Activated CD4-positive, alpha-beta T cell treated with anti-CD3 and anti-CD28 coated beads, Interleukin-2, amount 10 ng/mL, durations not matched to agents 7 days and 5 days (primary cell): Measurements from ENCODE around the gene FLT3. TPM values are rescaled to one million over a fixed set of nuclear protein-coding genes. Genes with fewer than 3 reads are reported as not detected.

Experiments
- CTCF ChIA-PET: fragments of 350-600 bp; sonication (Branson Sonifier 250); formaldehyde crosslinking; loops from one replicate; lab custom pipeline; 2021; ENCODE audit warnings: antibody characterized with exemption; lab: Charles Lee
- POLR2A ChIA-PET: fragments of 350-600 bp; sonication (Branson Sonifier 250); formaldehyde crosslinking; loops from one replicate; lab custom pipeline; 2021; ENCODE audit warnings: antibody characterized with exemption; lab: Charles Lee
- DNase-seq: peaks from one replicate; pipeline ENCODE4 v3.0.0-alpha.2; 2020
- H3K27ac Mint-ChIP-seq: one replicate; pipeline ENCODE4 v1.8.0; 2021; ENCODE audit warnings: mild to moderate bottlenecking, moderate library complexity, mixed read lengths
- H3K27me3 Mint-ChIP-seq: one replicate; pipeline ENCODE4 v1.8.0; 2021; ENCODE audit warnings: mixed read lengths
- H3K36me3 Mint-ChIP-seq: one replicate; pipeline ENCODE4 v1.8.0; 2021; ENCODE audit warnings: low read depth, mixed read lengths
- H3K4me1 Mint-ChIP-seq: one replicate; pipeline ENCODE4 v1.8.0; 2021; ENCODE audit warnings: mixed read lengths
- H3K4me3 Mint-ChIP-seq: one replicate; pipeline ENCODE4 v1.8.0; 2021; ENCODE audit warnings: mild to moderate bottlenecking, moderate library complexity, mixed read lengths
- H3K9me3 Mint-ChIP-seq: one replicate; pipeline ENCODE4 v1.8.0; 2021; ENCODE audit warnings: mixed read lengths
- total RNA-seq, 2 experiments: library from RNA; stranded (reverse); gene quantifications; one replicate each; pipeline ENCODE4 v1.2.3, GENCODE V29; 2021

The FLT3 gene
- total RNA-seq, 2 experiments from 2014 or later, result not detected

- POLR2A ChIA-PET, result no interaction called here
- Mint-ChIP-seq H3K36me3 (no peaks in the 10 kb centered on the region), H3K4me1 (peaks cover 7% of the 10 kb centered on the region), H3K27ac (no peak overlapping the region), H3K4me3 (no peak overlapping the region), H3K9me3 (no peaks in the 10 kb centered on the region), H3K27me3 (peaks cover 86% of the 10 kb centered on the region)
- CTCF ChIA-PET, result interaction anchor here (1.3 kb wide), 1 partner anchor 15 kb away, joined by 4 read pairs; no protein-coding TSS in a partner anchor
- no peak for DNase-seq
These were observed 129.8 kb downstream of the FLT3 start for GRCh38 chr13:27970382-27971235.

- CTCF ChIA-PET, result interaction anchor here (1.7 kb wide), 1 partner anchor 175 kb away, joined by 5 read pairs; no protein-coding TSS in a partner anchor
These were observed 130.5 kb downstream of the FLT3 start for GRCh38 chr13:27969866-27970229.

DNA sequence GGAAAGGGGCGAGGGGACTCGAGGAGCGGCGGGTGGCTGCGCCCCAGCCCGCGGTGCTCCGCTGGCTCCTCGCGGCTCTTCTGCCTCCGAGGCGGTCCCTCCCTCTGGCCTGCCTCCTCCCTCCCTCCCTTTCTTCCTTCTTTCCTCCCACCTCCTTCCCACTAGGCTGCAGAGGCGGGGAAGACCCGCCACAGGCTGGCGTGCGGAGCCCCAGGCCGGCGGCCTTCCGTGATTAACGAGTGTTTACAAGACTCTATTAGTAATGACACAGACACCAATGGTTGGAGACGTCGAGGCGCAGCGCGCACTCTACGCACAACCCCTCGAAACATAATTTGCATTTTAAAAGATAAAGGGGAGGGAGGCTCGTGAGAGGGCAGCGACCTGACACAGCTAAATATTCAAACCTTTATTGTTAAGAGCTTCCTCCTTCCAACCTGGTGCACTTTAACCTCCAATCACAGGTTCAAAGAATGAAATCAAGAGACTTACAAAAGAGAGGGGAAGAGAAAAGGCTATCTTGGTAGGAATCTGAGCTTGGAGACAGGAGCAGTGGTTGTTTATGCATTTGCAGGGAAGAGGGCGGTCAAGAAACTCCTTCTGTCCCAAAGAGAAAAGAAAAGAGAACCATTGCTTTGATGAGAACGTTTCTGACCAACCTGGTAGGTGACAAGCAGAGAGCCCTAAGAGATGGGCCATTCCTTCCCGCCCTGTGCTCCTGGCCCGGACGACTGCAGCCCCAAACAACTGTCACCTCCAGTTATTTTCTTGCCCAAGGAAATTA is 131.1 kb downstream of the FLT3 start, which contains the start of gene CDX2:
CDX2 (minus strand) TSS at position 234 of the 784 bp plus-strand sequence. CDS start 309 bp downstream, outside the sequence.
- CTCF ChIA-PET, result interaction anchor here (1.7 kb wide), 1 partner anchor 174 kb away, joined by 5 read pairs; no protein-coding TSS in a partner anchor
- DNase-seq, result no peak
- Mint-ChIP-seq H3K4me3 (peak within 1 kb of the TSS; percentile 4), H3K36me3 (no peaks in the 10 kb centered on the region), H3K9me3 (no peaks in the 10 kb centered on the region), H3K4me1 (peaks cover 5% of the 10 kb centered on the region), H3K27ac (peak within 1 kb of the TSS; percentile 2), H3K27me3 (peaks cover 84% of the 10 kb centered on the region)
- POLR2A ChIA-PET, result no interaction called here

More at GRCh38 chr13:27969866-27970229, 130.5 kb downstream of the FLT3 start:
- Mint-ChIP-seq H3K4me1 (peaks cover 5% of the 10 kb centered on the region), H3K27ac (peak overlapping the region; percentile 2), H3K4me3 (no peak overlapping the region), H3K27me3 (peaks cover 86% of the 10 kb centered on the region), H3K9me3 (no peaks in the 10 kb centered on the region), H3K36me3 (no peaks in the 10 kb centered on the region)
- POLR2A ChIA-PET, result no interaction called here
- DNase-seq, result no peak

DNA sequence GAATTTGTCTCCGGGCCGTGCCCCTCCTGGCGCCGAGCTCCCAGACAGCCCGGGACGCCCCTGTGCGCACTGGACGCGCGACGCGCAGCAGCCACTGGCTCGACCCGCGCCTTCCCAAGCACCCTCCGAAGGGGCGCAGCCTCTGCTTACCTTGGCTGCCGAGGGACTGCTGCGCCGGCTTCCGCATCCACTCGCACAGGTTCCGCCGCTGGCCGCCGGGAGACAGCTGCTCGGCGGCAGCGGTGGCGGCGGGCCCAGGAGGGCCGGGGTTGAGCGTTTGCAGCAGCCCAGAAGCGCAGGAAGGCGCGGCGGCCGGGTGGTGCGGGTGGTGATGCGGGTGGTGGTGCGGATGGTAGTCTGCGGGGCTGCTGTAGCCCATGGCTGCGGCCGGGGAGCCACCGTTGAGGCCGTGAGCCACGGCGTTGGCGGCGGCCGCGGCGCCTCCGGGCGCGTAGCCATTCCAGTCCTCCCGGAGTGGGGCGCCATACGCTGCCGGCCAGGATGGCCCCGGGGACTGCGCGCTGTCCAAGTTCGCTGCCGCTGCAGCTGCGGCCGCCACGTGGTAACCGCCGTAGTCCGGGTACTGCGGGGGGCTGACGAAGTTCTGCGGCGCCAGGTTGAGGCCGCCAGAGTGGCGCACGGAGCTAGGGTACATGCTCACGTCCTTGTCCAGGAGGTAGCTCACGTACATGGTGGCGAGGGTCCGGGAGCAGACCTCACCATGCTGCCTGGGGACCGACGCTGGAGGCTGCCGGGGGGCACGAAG is 131.9 kb downstream of the FLT3 start:
- no peak for DNase-seq
- ChIA-PET CTCF (interaction anchor here (1.7 to 2.0 kb wide), 2 partner anchors 142 to 174 kb away, joined by 5 to 6 read pairs; no protein-coding TSS in a partner anchor), POLR2A (no interaction called here)
- no peaks in the 10 kb centered on the region for H3K36me3 Mint-ChIP-seq
- no peaks in the 10 kb centered on the region for H3K9me3 Mint-ChIP-seq
- peaks cover 84% of the 10 kb centered on the region for H3K27me3 Mint-ChIP-seq
- no peak overlapping the region for H3K27ac Mint-ChIP-seq
- no peak overlapping the region for H3K4me3 Mint-ChIP-seq
- peaks cover 5% of the 10 kb centered on the region for H3K4me1 Mint-ChIP-seq

DNA sequence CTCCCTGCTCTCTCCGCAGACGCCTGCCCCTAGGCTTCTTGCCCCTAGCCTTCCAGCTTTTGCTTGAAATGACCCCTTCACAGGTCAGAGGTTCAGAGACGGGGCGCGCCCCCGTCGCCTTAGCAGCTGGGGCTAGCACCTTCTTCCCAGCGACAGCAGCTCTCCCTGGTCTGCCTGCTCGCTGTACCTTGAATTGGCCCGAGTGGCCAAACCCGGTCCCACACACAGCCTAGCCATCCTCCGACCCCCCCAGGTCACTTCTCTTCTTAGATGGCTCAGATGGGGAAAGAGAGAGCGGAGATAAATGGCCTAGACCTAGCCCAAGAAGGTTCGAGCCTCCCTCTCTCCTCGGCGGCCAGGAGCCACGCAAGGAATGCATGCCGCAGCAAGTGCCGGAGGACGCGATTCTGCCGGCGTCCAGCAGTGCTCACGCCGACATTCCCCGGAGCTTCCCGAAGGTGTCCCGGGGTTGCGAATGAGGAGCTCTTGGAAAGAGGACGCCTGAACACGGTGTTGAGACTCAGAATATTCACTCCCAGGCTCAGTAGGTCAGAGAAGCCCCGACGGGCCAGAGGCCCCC is 132.6 kb downstream of the FLT3 start:
- Mint-ChIP-seq H3K4me1 (peaks cover 5% of the 10 kb centered on the region), H3K27ac (no peak overlapping the region), H3K36me3 (no peaks in the 10 kb centered on the region), H3K9me3 (no peaks in the 10 kb centered on the region), H3K4me3 (peak overlapping the region; percentile 30), H3K27me3 (peaks cover 85% of the 10 kb centered on the region)
- DNase-seq, result no peak
- POLR2A ChIA-PET, result no interaction called here
- CTCF ChIA-PET, result interaction anchor here (0.6 to 2.0 kb wide), 2 partner anchors 61 to 141 kb away, joined by 4 to 6 read pairs; no protein-coding TSS in a partner anchor

DNA sequence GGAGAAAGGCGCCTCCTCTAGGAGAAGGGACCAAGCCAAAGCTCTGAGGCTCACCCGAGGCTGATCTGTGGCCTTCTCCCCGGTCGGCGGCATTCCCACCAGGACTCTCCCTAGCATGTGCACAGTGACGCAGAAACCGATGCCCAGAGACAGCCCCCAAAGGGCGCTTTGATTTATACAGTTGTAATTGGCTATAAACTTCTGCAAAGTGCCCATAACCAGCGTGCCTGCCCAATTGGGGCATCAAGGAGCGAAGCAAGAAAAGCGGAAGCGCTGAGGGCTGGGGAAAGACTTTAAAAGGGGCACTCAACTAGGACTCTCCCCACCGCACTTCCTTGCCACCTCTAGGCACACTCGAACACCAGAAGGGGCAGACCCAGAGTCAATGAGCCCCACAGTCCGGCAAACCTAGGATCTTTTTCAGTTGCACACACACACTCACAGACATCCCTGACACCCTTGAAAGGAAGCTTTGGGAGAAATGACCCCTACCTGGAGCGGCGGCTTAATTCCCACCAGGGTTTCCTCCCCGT is 133.1 kb downstream of the FLT3 start:
- Mint-ChIP-seq H3K27ac (no peak overlapping the region), H3K4me1 (peaks cover 5% of the 10 kb centered on the region), H3K36me3 (no peaks in the 10 kb centered on the region), H3K27me3 (peaks cover 86% of the 10 kb centered on the region), H3K4me3 (peak overlapping the region; percentile 30), H3K9me3 (no peaks in the 10 kb centered on the region)
- DNase-seq, result no peak
- POLR2A ChIA-PET, result no interaction called here
- CTCF ChIA-PET, result interaction anchor here (0.6 to 2.0 kb wide), 3 partner anchors 9 to 141 kb away, joined by 3 to 6 read pairs (median 4); no protein-coding TSS in a partner anchor

DNA sequence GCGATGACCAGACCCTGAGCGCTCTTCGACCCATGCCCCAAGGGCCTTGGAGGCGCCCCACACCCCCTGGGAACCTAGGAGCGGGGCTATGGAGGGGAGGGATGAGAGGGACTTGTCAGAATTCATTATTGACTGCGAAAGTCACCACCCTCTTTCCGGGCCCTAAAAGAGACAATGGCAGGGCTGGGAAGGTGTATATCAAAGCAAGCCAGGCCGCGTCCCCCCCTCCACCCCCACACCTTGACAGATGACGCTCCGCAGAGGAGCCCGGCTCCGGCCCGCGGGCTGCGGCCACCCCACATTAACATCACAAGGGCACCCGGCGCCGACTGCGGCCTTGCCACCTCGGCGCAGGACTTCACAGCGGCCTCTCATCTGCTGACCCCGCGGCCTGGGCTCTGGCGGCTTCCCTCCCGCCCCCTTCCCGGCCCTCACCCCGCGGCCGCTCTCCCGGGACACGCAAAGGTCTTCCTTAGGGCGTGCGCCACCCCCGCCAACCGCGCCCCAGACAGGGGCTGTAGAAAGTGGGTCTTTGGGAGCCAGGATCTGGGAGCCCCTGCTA is 133.7 kb downstream of the FLT3 start:
- ChIA-PET POLR2A (no interaction called here), CTCF (interaction anchor here (1.2 to 2.0 kb wide), 2 partner anchors 9 to 140 kb away, joined by 3 to 6 read pairs; no protein-coding TSS in a partner anchor)
- no peaks in the 10 kb centered on the region for H3K9me3 Mint-ChIP-seq
- H3K4me1 Mint-ChIP-seq, result peaks cover 5% of the 10 kb centered on the region
- no peak overlapping the region for H3K27ac Mint-ChIP-seq
- H3K27me3 Mint-ChIP-seq, result peaks cover 89% of the 10 kb centered on the region
- no peak overlapping the region for H3K4me3 Mint-ChIP-seq
- no peak for DNase-seq
- H3K36me3 Mint-ChIP-seq, result no peaks in the 10 kb centered on the region

GRCh38 chr13:27965740-27966640 is 134.4 kb downstream of the FLT3 start:
- Mint-ChIP-seq H3K4me1 (peaks cover 5% of the 10 kb centered on the region), H3K9me3 (no peaks in the 10 kb centered on the region), H3K27ac (no peak overlapping the region), H3K27me3 (peaks cover 89% of the 10 kb centered on the region), H3K36me3 (no peaks in the 10 kb centered on the region), H3K4me3 (no peak overlapping the region)
- POLR2A ChIA-PET, result no interaction called here
- CTCF ChIA-PET, result interaction anchor here (1.2 to 1.5 kb wide), 2 partner anchors 10 to 18 kb away, joined by 3 to 4 read pairs; no protein-coding TSS in a partner anchor
- DNase-seq, result no peak

GRCh38 chr13:27965343-27965739 is 135.0 kb downstream of the FLT3 start:
- ChIA-PET POLR2A (no interaction called here), CTCF (interaction anchor here (1.5 kb wide), 1 partner anchor 19 kb away, joined by 4 read pairs; no protein-coding TSS in a partner anchor)
- no peak for DNase-seq
- H3K4me3 Mint-ChIP-seq, result no peak overlapping the region
- H3K36me3 Mint-ChIP-seq, result no peaks in the 10 kb centered on the region
- peaks cover 85% of the 10 kb centered on the region for H3K27me3 Mint-ChIP-seq
- peaks cover 5% of the 10 kb centered on the region for H3K4me1 Mint-ChIP-seq
- H3K9me3 Mint-ChIP-seq, result no peaks in the 10 kb centered on the region
- no peak overlapping the region for H3K27ac Mint-ChIP-seq

DNA sequence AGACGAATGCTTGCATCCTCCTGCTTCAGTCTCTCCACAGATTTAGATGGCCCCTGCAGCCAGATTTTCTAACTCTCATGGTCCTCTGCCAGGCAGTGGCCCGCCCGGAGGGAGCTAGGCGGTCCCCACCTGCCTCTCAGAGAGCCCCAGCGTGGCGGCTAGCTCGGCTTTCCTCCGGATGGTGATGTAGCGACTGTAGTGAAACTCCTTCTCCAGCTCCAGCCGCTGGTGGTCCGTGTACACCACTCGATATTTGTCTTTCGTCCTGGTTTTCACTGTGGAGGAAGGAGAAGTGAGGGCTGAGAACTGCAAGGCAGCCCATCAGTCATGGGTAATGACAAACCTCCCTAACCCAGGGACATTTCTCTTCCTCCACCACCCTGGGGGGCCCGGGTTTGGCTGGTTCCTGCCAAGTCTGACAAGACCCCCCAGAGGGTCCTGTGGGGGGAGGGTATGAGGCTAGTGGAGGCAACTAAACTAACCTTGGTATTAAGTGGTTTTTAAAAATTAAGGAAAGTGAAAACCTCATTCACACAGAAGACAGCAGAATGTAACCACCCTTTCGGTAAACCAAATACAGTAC is 135.5 kb downstream of the FLT3 start:
- Mint-ChIP-seq H3K4me1 (peaks cover 8% of the 10 kb centered on the region), H3K27me3 (peaks cover 85% of the 10 kb centered on the region), H3K36me3 (no peaks in the 10 kb centered on the region), H3K27ac (no peak overlapping the region), H3K4me3 (no peak overlapping the region), H3K9me3 (no peaks in the 10 kb centered on the region)
- CTCF ChIA-PET, result interaction anchor here (1.5 kb wide), 1 partner anchor 19 kb away, joined by 4 read pairs; no protein-coding TSS in a partner anchor
- POLR2A ChIA-PET, result no interaction called here
- no peak for DNase-seq
